H1 (cell line): ENCODE measurements around the gene MGMT. TPM values are rescaled to one million over a fixed set of nuclear protein-coding genes. Genes with fewer than 3 reads are reported as not detected.

ENCODE experiments used
- CTCF ChIA-PET: fragments of 300-600 bp; sonication (Branson Sonifier 250); formaldehyde crosslinking; loops from one replicate; lab custom pipeline; 2021; ENCODE audit not compliant: partially characterized antibody; lab: Charles Lee
- POLR2A ChIA-PET: fragments of 300-600 bp; sonication (Branson Sonifier 250); formaldehyde crosslinking; loops from one replicate; lab custom pipeline; 2021; ENCODE audit warnings: inconsistent platforms; ENCODE audit not compliant: partially characterized antibody; lab: Charles Lee
- DNase-seq, 2 experiments: peaks; one replicate each; pipeline versions ENCODE4 v3.0.0 to v3.0.0-alpha.2; 2010 to 2022; ENCODE audit warnings: low spot score in 2 of 2, low read depth in 1 of 2, mixed read lengths in 1 of 2
- FAIRE-seq: peaks from 2 replicates; lab custom pipeline; 2011; peaks lifted over from hg19 to GRCh38; lab: Jason Lieb, UNC
- H2AFZ ChIP-seq: 2 replicates; pipeline ENCODE4 v1.8.1; 2012; ENCODE audit warnings: low read length, inconsistent platforms
- H2AK5ac ChIP-seq: 2 replicates; pipeline ENCODE4 v1.6.1; 2013; ENCODE audit warnings: low read depth, low read length
- H2BK120ac ChIP-seq: replicated peaks from 2 replicates; pipeline ENCODE3; 2013; ENCODE audit warnings: low read depth, low read length, inconsistent platforms
- H2BK12ac ChIP-seq: 2 replicates; pipeline ENCODE4 v1.6.1; 2013; ENCODE audit warnings: low read depth, low read length
- H2BK15ac ChIP-seq: 2 replicates; pipeline ENCODE4 v1.6.1; 2013; ENCODE audit warnings: low read length
- H2BK20ac ChIP-seq: 2 replicates; pipeline ENCODE4 v1.6.1; 2013; ENCODE audit warnings: low read length
- H2BK5ac ChIP-seq: 2 replicates; pipeline ENCODE4 v1.6.1; 2013; ENCODE audit warnings: low read depth, low read length
- H3K14ac ChIP-seq: 2 replicates; pipeline ENCODE4 v1.6.1; 2013; ENCODE audit warnings: inconsistent platforms; ENCODE audit not compliant: insufficient read length
- H3K18ac ChIP-seq: 2 replicates; pipeline ENCODE4 v1.6.1; 2013; ENCODE audit warnings: low read length; ENCODE audit errors: extremely low read depth
- H3K23ac ChIP-seq: 2 replicates; pipeline ENCODE4 v1.6.1; 2013; ENCODE audit warnings: inconsistent platforms; ENCODE audit not compliant: insufficient read length
- H3K23me2 ChIP-seq: 2 replicates; pipeline ENCODE4 v1.6.1; 2013; ENCODE audit warnings: low read depth, low read length
- H3K27ac ChIP-seq: 2 replicates; pipeline ENCODE4 v1.6.1; 2011; ENCODE audit warnings: low read depth, low read length, inconsistent platforms
- H3K27me3 ChIP-seq, 4 experiments: replicated peaks in 1 of 4; 1 replicate in 1 of 4; 2 replicates in 3 of 4; pipeline versions ENCODE4 v1.6.1 to v1.8.1; 2011 to 2013; ENCODE audit warnings: low read length in 3 of 4, mild to moderate bottlenecking in 3 of 4, inconsistent platforms in 2 of 4, mixed read lengths in 2 of 4, moderate library complexity in 1 of 4; ENCODE audit not compliant: control insufficient read depth in 3 of 4, insufficient read depth in 3 of 4; ENCODE audit errors: extremely low read depth in 1 of 4
- H3K36me3 ChIP-seq, 4 experiments: 2 replicates each; pipeline versions ENCODE4 v1.6.1 to v1.8.1; 2011 to 2013; ENCODE audit warnings: mild to moderate bottlenecking in 4 of 4, low read length in 3 of 4, moderate library complexity in 2 of 4, control low read depth in 1 of 4, inconsistent platforms in 1 of 4; ENCODE audit not compliant: insufficient read depth in 4 of 4, control insufficient read depth in 2 of 4
- H3K4ac ChIP-seq: replicated peaks from 2 replicates; pipeline ENCODE3; 2013; ENCODE audit warnings: low read length, low read depth, mixed read lengths, inconsistent platforms; ENCODE audit not compliant: insufficient read length
- H3K4me1 ChIP-seq, 4 experiments: replicated peaks in 1 of 4; 1 replicate in 1 of 4; 2 replicates in 3 of 4; pipeline versions ENCODE4 v1.6.1 to v1.8.1; 2011 to 2013; ENCODE audit warnings: low read length in 3 of 4, inconsistent platforms in 2 of 4, mixed read lengths in 1 of 4; ENCODE audit not compliant: insufficient read depth in 4 of 4, control insufficient read depth in 3 of 4
- H3K4me2 ChIP-seq, 2 experiments: 2 replicates each; pipeline versions ENCODE4 v1.6.1 to v1.8.1; 2011 to 2013; ENCODE audit warnings: low read depth in 2 of 2, low read length in 2 of 2, control low read depth in 1 of 2, inconsistent platforms in 1 of 2, mild to moderate bottlenecking in 1 of 2; ENCODE audit not compliant: insufficient read depth in 1 of 2
- H3K4me3 ChIP-seq, 4 experiments: fragments of 200-600, 300-600 bp in 1 of 4; sonication (generic), shearing (Covaris generic), sonication (Bioruptor Twin) in 1 of 4; 2 replicates each; pipeline versions ENCODE4 v1.5.1 to v1.8.1; 2011 to 2016; ENCODE audit warnings: low read length in 4 of 4, low read depth in 3 of 4, control low read depth in 2 of 4, inconsistent platforms in 2 of 4, mild to moderate bottlenecking in 2 of 4, mixed read lengths in 1 of 4, moderate library complexity in 1 of 4; ENCODE audit not compliant: insufficient read depth in 2 of 4; ENCODE audit errors: extremely low read depth in 1 of 4
- H3K56ac ChIP-seq: replicated peaks from 2 replicates; pipeline ENCODE3; 2013; ENCODE audit warnings: low read depth, mild to moderate bottlenecking, mixed read lengths, low read length, inconsistent platforms; ENCODE audit not compliant: insufficient read length
- H3K79me1 ChIP-seq: 2 replicates; pipeline ENCODE4 v1.6.1; 2013; ENCODE audit warnings: low read depth, low read length, control low read depth
- H3K79me2 ChIP-seq, 2 experiments: 2 replicates each; pipeline versions ENCODE4 v1.6.1 to v1.8.1; 2012 to 2013; ENCODE audit warnings: low read length in 2 of 2, mild to moderate bottlenecking in 2 of 2, inconsistent platforms in 1 of 2; ENCODE audit not compliant: insufficient read depth in 2 of 2, control insufficient read depth in 1 of 2
- H3K9ac ChIP-seq, 4 experiments: replicated peaks in 1 of 4; 1 replicate in 1 of 4; 2 replicates in 3 of 4; pipeline versions ENCODE4 v1.6.1 to v1.8.1; 2011 to 2013; ENCODE audit warnings: low read depth in 3 of 4, low read length in 3 of 4, control low read depth in 2 of 4, mild to moderate bottlenecking in 2 of 4, moderate library complexity in 2 of 4, inconsistent platforms in 1 of 4; ENCODE audit errors: extremely low read depth in 1 of 4
- H3K9me3 ChIP-seq, 2 experiments: 2 replicates each; pipeline versions ENCODE4 v1.6.1 to v1.8.1; 2012 to 2013; ENCODE audit warnings: mild to moderate bottlenecking in 2 of 2, moderate library complexity in 2 of 2, control low read depth in 1 of 2, inconsistent platforms in 1 of 2, low read depth in 1 of 2, low read length in 1 of 2, mixed read lengths in 1 of 2; ENCODE audit not compliant: insufficient read depth in 2 of 2
- H4K20me1 ChIP-seq, 2 experiments: replicated peaks in 1 of 2; 2 replicates each; pipeline versions ENCODE3 to v1.8.1; 2011 to 2013; ENCODE audit warnings: inconsistent platforms in 2 of 2, low read length in 2 of 2, mild to moderate bottlenecking in 1 of 2; ENCODE audit not compliant: insufficient read depth in 2 of 2, control insufficient read depth in 1 of 2
- H4K5ac ChIP-seq: 2 replicates; pipeline ENCODE4 v1.6.1; 2013; ENCODE audit warnings: low read length, low read depth, mixed read lengths, inconsistent platforms; ENCODE audit not compliant: insufficient read length
- H4K8ac ChIP-seq: 2 replicates; pipeline ENCODE4 v1.8.0; 2013; ENCODE audit warnings: mild to moderate bottlenecking, moderate library complexity, low read length, inconsistent platforms; ENCODE audit not compliant: insufficient read depth; ENCODE audit errors: extremely low read depth
- H4K91ac ChIP-seq: replicated peaks from 2 replicates; pipeline ENCODE3; 2013; ENCODE audit warnings: low read length, mixed read lengths, inconsistent platforms; ENCODE audit not compliant: insufficient read length
- BCL11A ChIP-seq, 2 experiments: IDR thresholded peaks; one replicate each; pipeline ENCODE4 v1.6.1; 2011; ENCODE audit warnings: low read depth in 2 of 2, low read length in 2 of 2, mild to moderate bottlenecking in 2 of 2
- BRCA1 ChIP-seq: IDR thresholded peaks from 2 replicates; pipeline ENCODE4 v1.6.1; 2012; ENCODE audit warnings: low read depth, low read length, improper control_type of control experiment
- CBX8 ChIP-seq: fragments of 300-800, 300-1000 bp; sonication (generic); IDR thresholded peaks from 2 replicates; pipeline ENCODE4 v1.7.1; 2016; ENCODE audit warnings: low read depth, low read length, borderline replicate concordance
- CHD1 ChIP-seq: IDR thresholded peaks from 2 replicates; pipeline ENCODE4 v1.6.1; 2012; ENCODE audit warnings: low read depth, low read length, improper control_type of control experiment
- POU5F1 ChIP-seq: IDR thresholded peaks from 2 replicates; pipeline ENCODE4 v1.6.1; 2011; ENCODE audit warnings: low read depth, mild to moderate bottlenecking, low read length, moderate library complexity
- RNF2 ChIP-seq: fragments of 200-900, 300-1000 bp; sonication (generic); IDR thresholded peaks from 2 replicates; pipeline ENCODE4 v1.7.1; 2016; ENCODE audit warnings: borderline replicate concordance, low read depth, mild to moderate bottlenecking, antibody characterized with exemption, low read length; ENCODE audit not compliant: poor library complexity, severe bottlenecking; ENCODE audit errors: missing control alignments
- SIX5 ChIP-seq: IDR thresholded peaks from 2 replicates; pipeline ENCODE4 v1.6.1; 2011; ENCODE audit warnings: mild to moderate bottlenecking, low read depth, low read length
- WGBS, 2 experiments: shearing (Covaris generic) in 1 of 2; methylation state at CpG; one replicate each; pipeline versions ENCODE4 v1.1.6 to v1.1.7; 2013 to 2015; ENCODE audit warnings: low lambda C conversion rate in 2 of 2, mixed read lengths in 2 of 2, inconsistent platforms in 1 of 2, low coverage in 1 of 2, missing lambda C conversion rate in 1 of 2; ENCODE audit not compliant: insufficient replicate concordance in 2 of 2, insufficient coverage in 1 of 2, insufficient read length in 1 of 2; ENCODE audit errors: extremely low coverage in 1 of 2, missing lambda C conversion rate in 1 of 2; 5-methylcytosine and 5-hydroxymethylcytosine counted together
- polyA plus RNA-seq, 7 experiments: library from polyadenylated mRNA; depleted of rRNA in 3 of 7; stranded (reverse) in 5 of 7; unstranded in 2 of 7; fragments of >200 nt in 5 of 7; fragments of 200-250 nt in 2 of 7; gene quantifications; 1 replicate in 5 of 7; 2 replicates in 1 of 7; 4 replicates in 1 of 7; pipeline versions ENCODE4 v1.2.1 to v1.2.3, GENCODE V29; 2011 to 2013; ENCODE audit warnings: missing spikeins in 2 of 7, mixed read lengths in 2 of 7
- total RNA-seq: library from RNA; stranded (reverse); fragmentation: NEBNext Ultra II Directional; extraction: Animal tissue kit (Norgen Biotek cat#: 25700); gene quantifications from 2 replicates; pipeline ENCODE4 v1.2.1, GENCODE V29; 2021

MGMT gene
- total and polyA plus RNA-seq, 2 of the 8 experiments (the other 6 are each of a cell fraction or from before 2014, with no cell fraction given), result 9.9 to 10.7 TPM

DNA sequence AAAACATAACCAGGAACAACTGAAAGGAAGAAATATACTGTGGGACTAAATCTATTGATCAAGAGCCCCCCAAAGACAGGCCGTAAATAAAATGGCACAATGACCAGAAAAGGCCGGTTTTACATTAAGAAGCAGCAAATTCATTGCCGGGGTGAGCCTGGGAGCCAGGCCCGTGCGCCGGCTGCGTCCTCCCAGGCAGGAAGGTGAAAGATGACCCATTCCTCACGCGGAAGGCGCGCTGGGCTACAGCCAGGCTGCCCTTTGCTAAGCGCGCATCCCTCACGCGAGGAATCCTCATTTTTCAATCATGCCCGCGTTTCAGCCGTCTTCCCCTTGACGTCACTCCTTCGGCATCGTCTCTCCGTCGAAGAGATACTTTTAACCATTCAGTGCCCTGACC lies 47.6 kb upstream of the MGMT start:
- Histone ChIP-seq H4K5ac (no peak overlapping the region), H4K8ac (no peak overlapping the region), H3K4me3 (no peak overlapping the region), H3K27ac (no peak overlapping the region), H3K14ac (no peak overlapping the region), H2AK5ac (no peak overlapping the region), H4K20me1 (no peaks in the 10 kb centered on the region), H3K9ac (no peak overlapping the region), H2AFZ (no peak overlapping the region), H3K56ac (no peak overlapping the region), H2BK15ac (no peak overlapping the region), H2BK12ac (no peak overlapping the region), H3K27me3 (no peaks in the 10 kb centered on the region), H4K91ac (no peak overlapping the region), H3K4me1 (peaks cover 0 to 2% (median under 1%) of the 10 kb centered on the region in 4 experiments; a peak in 1 of 7 replicates), H3K23ac (no peak overlapping the region), H2BK5ac (no peak overlapping the region), H3K36me3 (no peaks in the 10 kb centered on the region), H3K23me2 (no peaks in the 10 kb centered on the region), H2BK20ac (no peak overlapping the region), H3K79me1 (no peaks in the 10 kb centered on the region), H3K4me2 (no peak overlapping the region), H3K18ac (no peak overlapping the region), H3K79me2 (no peaks in the 10 kb centered on the region), H3K9me3 (no peaks in the 10 kb centered on the region), H2BK120ac (no peak overlapping the region), H3K4ac (no peak overlapping the region)
- FAIRE-seq, result no peak
- ChIA-PET POLR2A (no interaction called here), CTCF (no interaction called here)
- DNase-seq, result no peak
- 95% methylated on average over 19 of the region's 23 CpGs; no CpG with 5 or more reads in 1 of the 2 experiments for WGBS, 2 experiments
- TF ChIP-seq POU5F1 (no peak), BRCA1 (no peak), SIX5 (no peak), CBX8 (no peak), CHD1 (no peak), BCL11A (IDR thresholded peaks at IDR 0.05; ENCODE audit: low read depth in 2 of 2, low read length in 2 of 2) (no peak), RNF2 (no peak)
